ENCODE results near the gene TMEM220. TPM values are rescaled to one million over a fixed set of nuclear protein-coding genes. Genes with fewer than 3 reads are reported as not detected.

The TMEM220 gene
- polyA plus RNA-seq, 12 donors = 5.4 to 14.0 (median 10.7) TPM; not detected in 1

- DNase-seq = no peak
These were observed 61.0 kb downstream of the TMEM220 start for GRCh38 chr17:10668775-10669174.

GRCh38 chr17:10666906-10667305, 62.9 kb downstream of the TMEM220 start:
- DNase-seq = no peak

GRCh38 chr17:10664571-10664970, 65.3 kb downstream of the TMEM220 start:
- DNase-seq = no peak

Other genes with a start within 250 kb of the TMEM220 start
- 10 to 100 TPM in 8 of 12 donors, 1 to 10 TPM in 3, not detected in 1; 5.8 to 20.0 (median 15.4) TPM for gene MYH1, start 211.5 kb downstream of the TMEM220 start, polyA plus RNA-seq (ENCODE audit: insufficient read length in 12 of 12)
- 100 to 1,000 TPM in 3 of 12 donors, 10 to 100 TPM in 9; 10.2 to 173 (median 70.2) TPM for gene MYH2, start 180.4 kb downstream of the TMEM220 start, polyA plus RNA-seq (ENCODE audit: insufficient read length in 12 of 12)
- over 10,000 TPM in 8 of 12 donors, 1,000 to 10,000 TPM in 4; 4,109 to 17,402 (median 12,493) TPM for gene MYH3, start 72.7 kb downstream of the TMEM220 start, polyA plus RNA-seq (ENCODE audit: insufficient read length in 12 of 12)
- gene SCO1, start 32.5 kb downstream of the TMEM220 start, polyA plus RNA-seq (ENCODE audit: insufficient read length in 12 of 12) = 10 to 100 TPM in 11 of 12 donors, not detected in 1; 22.7 to 33.1 (median 26.3) TPM
- 10 to 100 TPM in 11 of 12 donors, not detected in 1; 14.1 to 24.5 (median 18.3) TPM for gene ADPRM, start 32.4 kb downstream of the TMEM220 start, polyA plus RNA-seq (ENCODE audit: insufficient read length in 12 of 12)
- under 1 TPM in 6 of 12 donors, not detected in 6; 0.08 to 0.37 (median 0.21) TPM for gene TMEM238L, start 74.1 kb upstream of the TMEM220 start, polyA plus RNA-seq (ENCODE audit: insufficient read length in 12 of 12)
- under 1 TPM in 8 of 12 donors, not detected in 4; 0.04 to 0.22 (median 0.11) TPM for gene PIRT, start 108.1 kb upstream of the TMEM220 start, polyA plus RNA-seq (ENCODE audit: insufficient read length in 12 of 12)

All from muscle of arm (tissue), 12 donors.